HepG2 (cell line): Measurements from ENCODE around the gene KRTAP10-2. TPM values are rescaled to one million over a fixed set of nuclear protein-coding genes. Genes with fewer than 3 reads are reported as not detected.

Experiments used
- ATRX ChIP-seq: sonication (generic); formaldehyde crosslinking; IDR thresholded peaks from 2 replicates; pipeline ENCODE4 v1.4.0; 2020; ENCODE audit warnings: missing genetic modification reagents, borderline replicate concordance
- BRD4 ChIP-seq: sonication (generic); formaldehyde crosslinking; IDR thresholded peaks from 2 replicates; pipeline ENCODE4 v1.4.0; 2020; ENCODE audit warnings: missing genetic modification reagents
- CTCF ChIP-seq: sonication (generic); formaldehyde crosslinking; IDR thresholded peaks from 2 replicates; pipeline ENCODE4 v1.5.0; 2020; ENCODE audit warnings: mild to moderate bottlenecking, missing genetic modification reagents, moderate library complexity
- FUBP1 ChIP-seq: sonication (generic); formaldehyde crosslinking; IDR thresholded peaks from 2 replicates; pipeline ENCODE4 v1.5.1; 2020; ENCODE audit warnings: missing genetic modification reagents, mild to moderate bottlenecking, borderline replicate concordance
- HHEX ChIP-seq: IDR thresholded peaks from 2 replicates; pipeline ENCODE4 v1.6.1; 2016; ENCODE audit warnings: control low read depth
- KMT2A ChIP-seq: sonication (generic); formaldehyde crosslinking; IDR thresholded peaks from 2 replicates; pipeline ENCODE4 v1.4.0; 2020; ENCODE audit warnings: missing genetic modification reagents
- MLXIP ChIP-seq: sonication (generic); formaldehyde crosslinking; IDR thresholded peaks from 2 replicates; pipeline ENCODE4 v1.9.0; 2021; ENCODE audit warnings: missing genetic modification reagents, borderline replicate concordance
- NFE2 ChIP-seq: sonication (generic); formaldehyde crosslinking; IDR thresholded peaks from 2 replicates; pipeline ENCODE4 v1.4.0; 2020; ENCODE audit warnings: missing genetic modification reagents
- PRMT3 ChIP-seq: sonication (generic); formaldehyde crosslinking; IDR thresholded peaks from 2 replicates; pipeline ENCODE4 v1.8.1; 2022; ENCODE audit warnings: low read depth, mild to moderate bottlenecking, moderate library complexity, missing genetic modification reagents, borderline replicate concordance
- REL ChIP-seq: sonication (generic); formaldehyde crosslinking; conservative IDR thresholded peaks from 2 replicates; pipeline ENCODE4 v1.8.0; 2022; ENCODE audit warnings: mild to moderate bottlenecking, missing genetic modification reagents, moderate library complexity
- REXO4 ChIP-seq: sonication (generic); formaldehyde crosslinking; IDR thresholded peaks from 2 replicates; pipeline ENCODE4 v1.8.0; 2022; ENCODE audit warnings: missing genetic modification reagents, mild to moderate bottlenecking, borderline replicate concordance
- RFX3 ChIP-seq: IDR thresholded peaks from 2 replicates; pipeline ENCODE4 v1.6.1; 2016; ENCODE audit warnings: missing biosample characterization, missing genetic modification reagents
- SRSF9 ChIP-seq: fragments of 200-400 bp; formaldehyde crosslinking; IDR thresholded peaks from 2 replicates; pipeline ENCODE4 v1.6.1; 2018; ENCODE audit warnings: borderline replicate concordance, mild to moderate bottlenecking, low read depth, low read length; ENCODE audit not compliant: insufficient read depth, poor library complexity, severe bottlenecking
- TARDBP ChIP-seq: sonication (generic); formaldehyde crosslinking; IDR thresholded peaks from 2 replicates; pipeline ENCODE4 v1.8.0; 2022; ENCODE audit warnings: mild to moderate bottlenecking, missing genetic modification reagents
- U2AF1 ChIP-seq: fragments of 200-400 bp; formaldehyde crosslinking; optimal IDR thresholded peaks from 2 replicates; pipeline ENCODE3; 2017; ENCODE audit warnings: mild to moderate bottlenecking, low read depth, low read length
- ZNF121 ChIP-seq: sonication (generic); formaldehyde crosslinking; IDR thresholded peaks from 2 replicates; pipeline ENCODE4 v1.5.0; 2020; ENCODE audit warnings: mild to moderate bottlenecking, missing genetic modification reagents
- ZNF672 ChIP-seq: sonication (generic); formaldehyde crosslinking; IDR thresholded peaks from 2 replicates; pipeline ENCODE4 v1.8.1; 2022; ENCODE audit warnings: missing genetic modification reagents
- ZNF7 ChIP-seq: IDR thresholded peaks from 2 replicates; pipeline ENCODE4 v1.6.1; 2016; ENCODE audit warnings: missing biosample characterization, missing genetic modification reagents
- ZNF703 ChIP-seq: sonication (generic); formaldehyde crosslinking; IDR thresholded peaks from 2 replicates; pipeline ENCODE4 v1.5.1; 2020; ENCODE audit warnings: missing genetic modification reagents, mild to moderate bottlenecking, moderate library complexity, borderline replicate concordance
- ZNF75D ChIP-seq: sonication (generic); formaldehyde crosslinking; IDR thresholded peaks from 2 replicates; pipeline ENCODE4 v1.8.1; 2023; ENCODE audit warnings: missing genetic modification reagents, mild to moderate bottlenecking, borderline replicate concordance
- ZSCAN9 ChIP-seq: IDR thresholded peaks from 2 replicates; pipeline ENCODE4 v1.6.1; 2016; ENCODE audit warnings: borderline replicate concordance
- polyA plus RNA-seq, 8 experiments: library from polyadenylated mRNA; depleted of rRNA in 3 of 8; stranded (reverse) in 7 of 8; unstranded in 1 of 8; fragments of >200 nt; fragmentation: Illumina TruSeq in 4 of 8; extraction: Trizol in 4 of 8; gene quantifications; 2 replicates each; pipeline versions ENCODE4 v1.2.1 to v1.2.3, GENCODE V29; 2011 to 2016; ENCODE audit warnings: low read depth in 4 of 8, missing spikeins in 1 of 8, mixed read lengths in 1 of 8; ENCODE audit not compliant: insufficient read depth in 1 of 8
- total RNA-seq, 5 experiments: library from RNA; depleted of rRNA; stranded (reverse); fragments of >200 nt; fragmentation: Illumina TruSeq; extraction: Trizol; gene quantifications; 2 replicates each; pipeline ENCODE4 v1.2.3, GENCODE V29; 2016; ENCODE audit warnings: low read depth in 1 of 5
- TF ChIP-seq, protein P1 (sequence below): sonication (generic); formaldehyde crosslinking; IDR thresholded peaks from 2 replicates; pipeline ENCODE4 v1.8.1; 2022; ENCODE audit warnings: mild to moderate bottlenecking, missing genetic modification reagents

The KRTAP10-2 gene
- total and polyA plus RNA-seq, 2 of the 13 experiments (the other 11 are each of a cell fraction or from before 2014, with no cell fraction given), result not detected

DNA sequence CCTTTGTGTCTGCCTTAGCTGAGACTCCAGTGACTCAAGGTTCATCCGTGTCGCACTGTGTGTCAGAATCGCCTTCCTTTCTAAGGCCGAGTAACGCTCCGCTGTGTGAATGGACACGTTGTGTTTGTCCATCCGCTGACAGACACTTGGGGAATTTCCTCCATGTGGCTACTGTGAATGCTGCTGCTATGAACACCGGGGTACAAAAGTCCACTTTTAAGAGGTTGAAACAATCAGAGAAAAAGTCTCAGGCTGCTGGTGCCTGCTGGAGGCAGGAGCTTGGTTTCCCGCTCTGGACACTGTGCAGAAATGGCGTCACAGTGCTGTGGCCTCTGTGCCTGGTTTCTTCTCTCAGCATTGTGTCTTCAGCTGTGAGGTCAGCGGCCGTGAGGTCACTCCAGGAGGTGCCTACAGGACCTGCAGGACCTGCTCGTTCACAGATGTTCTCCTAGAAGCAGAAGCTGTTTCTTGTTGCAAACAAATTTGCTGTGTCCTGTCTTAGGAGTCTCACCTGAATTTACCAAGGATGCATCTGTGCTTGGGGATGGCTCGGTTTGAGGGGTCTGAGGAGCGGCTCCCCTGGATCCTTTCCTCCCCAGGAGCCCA, 45.5 kb downstream of the KRTAP10-2 start (continued):
- no peak for TF ChIP-seq MLXIP
- TF ChIP-seq FUBP1 (CRISPR knock-in tag), result no peak
- no peak for TF ChIP-seq ZNF7 (CRISPR knock-in tag)
- no peak for TF ChIP-seq U2AF1
- TF ChIP-seq KMT2A (CRISPR knock-in tag), result peak; percentile 21; the same call in 1 of the 2 replicates
- no peak for TF ChIP-seq ZNF703 (CRISPR knock-in tag)
- TF ChIP-seq RFX3, result no peak
- TF ChIP-seq, protein P1, sequence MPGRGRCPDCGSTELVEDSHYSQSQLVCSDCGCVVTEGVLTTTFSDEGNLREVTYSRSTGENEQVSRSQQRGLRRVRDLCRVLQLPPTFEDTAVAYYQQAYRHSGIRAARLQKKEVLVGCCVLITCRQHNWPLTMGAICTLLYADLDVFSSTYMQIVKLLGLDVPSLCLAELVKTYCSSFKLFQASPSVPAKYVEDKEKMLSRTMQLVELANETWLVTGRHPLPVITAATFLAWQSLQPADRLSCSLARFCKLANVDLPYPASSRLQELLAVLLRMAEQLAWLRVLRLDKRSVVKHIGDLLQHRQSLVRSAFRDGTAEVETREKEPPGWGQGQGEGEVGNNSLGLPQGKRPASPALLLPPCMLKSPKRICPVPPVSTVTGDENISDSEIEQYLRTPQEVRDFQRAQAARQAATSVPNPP (CRISPR knock-in tag), result no peak
- peak; percentile 17; the same call in 1 of the 2 replicates for TF ChIP-seq CTCF (CRISPR knock-in tag)
- no peak for TF ChIP-seq ZSCAN9 (CRISPR knock-in tag)
- no peak for TF ChIP-seq NFE2 (CRISPR knock-in tag)
- TF ChIP-seq HHEX (CRISPR knock-in tag), result no peak
- TF ChIP-seq REL, result no peak
- TF ChIP-seq PRMT3 (CRISPR knock-in tag), result no peak
- TF ChIP-seq TARDBP (CRISPR knock-in tag), result peak; percentile 34; the same call in 1 of the 2 replicates
- TF ChIP-seq REXO4 (CRISPR knock-in tag), result no peak
- TF ChIP-seq BRD4 (CRISPR knock-in tag), result 0 out of 2 replicates have a peak, but pooled peaks have one; percentile 12
- TF ChIP-seq ATRX, result no peak
- no peak for TF ChIP-seq ZNF75D
- TF ChIP-seq ZNF672 (CRISPR knock-in tag), result no peak
- TF ChIP-seq SRSF9, result no peak
- no peak for TF ChIP-seq ZNF121 (CRISPR knock-in tag)
